Stimulated activated naive B cell treated with anti-CD40 and anti-IgM and Interleukin-4, amounts not matched to agents 10 μg/mL and 1 μg/mL and 100 μg/mL, for 72 hours (primary cell): ENCODE data around the gene PHACTR3.

Source experiments
- ATAC-seq, 2 donors: fragments of 150-1000 bp; cut with Tn5 transposase; replicated peaks; 2 replicates each; pipeline ENCODE4 v1.10.0; 2021; ENCODE audit warnings: moderate library complexity in 1 of 2
- DNase-seq: peaks from one replicate; pipeline ENCODE4 v3.0.0; 2021
- H3K27ac Mint-ChIP-seq: one replicate; pipeline ENCODE4 v1.8.0; 2022; ENCODE audit warnings: mild to moderate bottlenecking, mixed read lengths
- H3K27me3 Mint-ChIP-seq, 2 donors: one replicate each; pipeline ENCODE4 v1.8.0; 2022; ENCODE audit warnings: mixed read lengths in 2 of 2
- H3K36me3 Mint-ChIP-seq, 2 donors: one replicate each; pipeline ENCODE4 v1.8.0; 2022; ENCODE audit warnings: mixed read lengths in 2 of 2, mild to moderate bottlenecking in 1 of 2
- H3K4me1 Mint-ChIP-seq, 2 donors: one replicate each; pipeline ENCODE4 v1.8.0; 2022; ENCODE audit warnings: mixed read lengths in 2 of 2, mild to moderate bottlenecking in 1 of 2
- H3K4me3 Mint-ChIP-seq, 2 donors: one replicate each; pipeline ENCODE4 v1.8.0; 2022; ENCODE audit warnings: mild to moderate bottlenecking in 2 of 2, mixed read lengths in 2 of 2, moderate library complexity in 1 of 2
- H3K9me3 Mint-ChIP-seq, 2 donors: one replicate each; pipeline ENCODE4 v1.8.0; 2022; ENCODE audit warnings: mixed read lengths in 2 of 2, mild to moderate bottlenecking in 1 of 2

PHACTR3 gene

GRCh38 chr20:59774921-59775686 lies 170.8 kb downstream of the PHACTR3 start:
- peaks cover 10 to 23% of the 10 kb centered on the region in 2 donors for H3K27me3 Mint-ChIP-seq
- no peak overlapping the region for H3K27ac Mint-ChIP-seq
- no peaks in the 10 kb centered on the region for H3K9me3 Mint-ChIP-seq
- H3K4me3 Mint-ChIP-seq, result no peak overlapping the region
- ATAC-seq (no peak), DNase-seq (no peak)
- no peaks in the 10 kb centered on the region for H3K4me1 Mint-ChIP-seq
- H3K36me3 Mint-ChIP-seq, result no peaks in the 10 kb centered on the region

GRCh38 chr20:59775687-59776055 lies 171.3 kb downstream of the PHACTR3 start:
- no peaks in the 10 kb centered on the region for H3K36me3 Mint-ChIP-seq
- H3K27me3 Mint-ChIP-seq, result peaks cover 10 to 23% of the 10 kb centered on the region in 2 donors
- no peaks in the 10 kb centered on the region for H3K9me3 Mint-ChIP-seq
- no peak overlapping the region for H3K4me3 Mint-ChIP-seq
- H3K4me1 Mint-ChIP-seq, result no peaks in the 10 kb centered on the region
- no peak overlapping the region for H3K27ac Mint-ChIP-seq
- DNase-seq, result no peak
- no peak for ATAC-seq

GRCh38 chr20:59776059-59776603 lies 171.8 kb downstream of the PHACTR3 start:
- Mint-ChIP-seq H3K27ac (no peak overlapping the region), H3K36me3 (no peaks in the 10 kb centered on the region), H3K4me1 (no peaks in the 10 kb centered on the region)

GRCh38 chr20:59776626-59777330 lies 172.4 kb downstream of the PHACTR3 start:
- DNase-seq (no peak), ATAC-seq (no peak)
- H3K36me3 Mint-ChIP-seq, result no peaks in the 10 kb centered on the region
- H3K27me3 Mint-ChIP-seq, result peaks cover 10 to 23% of the 10 kb centered on the region in 2 donors
- H3K4me3 Mint-ChIP-seq, result no peak overlapping the region
- no peaks in the 10 kb centered on the region for H3K4me1 Mint-ChIP-seq
- H3K27ac Mint-ChIP-seq, result no peak overlapping the region
- H3K9me3 Mint-ChIP-seq, result no peaks in the 10 kb centered on the region

More at GRCh38 chr20:59776059-59776603, 171.8 kb downstream of the PHACTR3 start:
- DNase-seq (no peak), ATAC-seq (no peak)
- Mint-ChIP-seq H3K4me3 (no peak overlapping the region), H3K9me3 (no peaks in the 10 kb centered on the region), H3K27me3 (peaks cover 10 to 23% of the 10 kb centered on the region in 2 donors)

- no peak overlapping the region for H3K4me3 Mint-ChIP-seq
- DNase-seq (no peak), ATAC-seq (no peak)
- H3K4me1 Mint-ChIP-seq, result no peaks in the 10 kb centered on the region
- H3K9me3 Mint-ChIP-seq, result no peaks in the 10 kb centered on the region
- H3K27ac Mint-ChIP-seq, result no peak overlapping the region
- no peaks in the 10 kb centered on the region for H3K36me3 Mint-ChIP-seq
- H3K27me3 Mint-ChIP-seq, result peaks cover 10 to 21% of the 10 kb centered on the region in 2 donors
Observed at GRCh38 chr20:59777331-59777725, 173.0 kb downstream of the PHACTR3 start.

GRCh38 chr20:59777814-59778575 lies 173.7 kb downstream of the PHACTR3 start:
- DNase-seq, result no peak
- Mint-ChIP-seq H3K36me3 (no peaks in the 10 kb centered on the region), H3K9me3 (no peaks in the 10 kb centered on the region), H3K27me3 (peaks cover 10 to 17% of the 10 kb centered on the region in 2 donors), H3K4me3 (no peak overlapping the region), H3K4me1 (no peaks in the 10 kb centered on the region), H3K27ac (no peak overlapping the region)
- ATAC-seq, result no peak

GRCh38 chr20:59778615-59779200 lies 174.4 kb downstream of the PHACTR3 start:
- Mint-ChIP-seq H3K9me3 (no peaks in the 10 kb centered on the region), H3K4me3 (no peak overlapping the region), H3K27me3 (peaks cover 10 to 17% of the 10 kb centered on the region in 2 donors), H3K4me1 (no peaks in the 10 kb centered on the region), H3K36me3 (no peaks in the 10 kb centered on the region), H3K27ac (no peak overlapping the region)
- DNase-seq (no peak), ATAC-seq (no peak)

GRCh38 chr20:59779656-59780380 lies 175.5 kb downstream of the PHACTR3 start:
- H3K9me3 Mint-ChIP-seq, result no peaks in the 10 kb centered on the region
- no peaks in the 10 kb centered on the region for H3K36me3 Mint-ChIP-seq
- no peak overlapping the region for H3K27ac Mint-ChIP-seq
- no peak for DNase-seq
- ATAC-seq, result no peak
- no peaks in the 10 kb centered on the region for H3K4me1 Mint-ChIP-seq
- peaks cover 10 to 17% of the 10 kb centered on the region in 2 donors for H3K27me3 Mint-ChIP-seq
- no peak overlapping the region for H3K4me3 Mint-ChIP-seq

- no peak overlapping the region for H3K4me3 Mint-ChIP-seq
- peaks cover 10 to 12% of the 10 kb centered on the region in 2 donors for H3K27me3 Mint-ChIP-seq
- ATAC-seq, result no peak
- no peak for DNase-seq
- no peaks in the 10 kb centered on the region for H3K9me3 Mint-ChIP-seq
- no peaks in the 10 kb centered on the region for H3K36me3 Mint-ChIP-seq
- no peak overlapping the region for H3K27ac Mint-ChIP-seq
- no peaks in the 10 kb centered on the region for H3K4me1 Mint-ChIP-seq
Observed at GRCh38 chr20:59780494-59781185, 176.3 kb downstream of the PHACTR3 start.

- ATAC-seq, result no peak
- H3K9me3 Mint-ChIP-seq, result no peaks in the 10 kb centered on the region
- H3K4me1 Mint-ChIP-seq, result no peaks in the 10 kb centered on the region
- H3K4me3 Mint-ChIP-seq, result no peak overlapping the region
- DNase-seq, result no peak
- H3K27me3 Mint-ChIP-seq, result peaks cover 10 to 12% of the 10 kb centered on the region in 2 donors
- no peak overlapping the region for H3K27ac Mint-ChIP-seq
- no peaks in the 10 kb centered on the region for H3K36me3 Mint-ChIP-seq
Observed at GRCh38 chr20:59781226-59781625, 176.9 kb downstream of the PHACTR3 start.

- Mint-ChIP-seq H3K27ac (no peak overlapping the region), H3K27me3 (peaks cover 4 to 15% of the 10 kb centered on the region in 2 donors), H3K36me3 (no peaks in the 10 kb centered on the region), H3K9me3 (no peaks in the 10 kb centered on the region), H3K4me3 (no peak overlapping the region), H3K4me1 (no peaks in the 10 kb centered on the region)
- DNase-seq (peak; percentile 4), ATAC-seq (peak; percentile 46 to 50)
Observed at GRCh38 chr20:59782986-59783640, 178.8 kb downstream of the PHACTR3 start.

GRCh38 chr20:59783641-59784010 lies 179.3 kb downstream of the PHACTR3 start:
- no peaks in the 10 kb centered on the region for H3K36me3 Mint-ChIP-seq
- no peaks in the 10 kb centered on the region for H3K4me1 Mint-ChIP-seq
- ATAC-seq (no peak), DNase-seq (no peak)
- H3K9me3 Mint-ChIP-seq, result no peaks in the 10 kb centered on the region
- no peak overlapping the region for H3K4me3 Mint-ChIP-seq
- no peak overlapping the region for H3K27ac Mint-ChIP-seq
- H3K27me3 Mint-ChIP-seq, result peaks cover 9 to 15% of the 10 kb centered on the region in 2 donors

- H3K36me3 Mint-ChIP-seq, result no peaks in the 10 kb centered on the region
- no peak for DNase-seq
- peaks cover 15% of the 10 kb centered on the region in 2 donors for H3K27me3 Mint-ChIP-seq
- no peak overlapping the region for H3K4me3 Mint-ChIP-seq
- no peaks in the 10 kb centered on the region for H3K4me1 Mint-ChIP-seq
- no peak overlapping the region for H3K27ac Mint-ChIP-seq
- H3K9me3 Mint-ChIP-seq, result no peaks in the 10 kb centered on the region
- ATAC-seq, result no peak
Observed at GRCh38 chr20:59784365-59784764, 180.0 kb downstream of the PHACTR3 start.
